AG04450 (cell line): ENCODE measurements around the gene MRPL22. TPM values are rescaled to one million over a fixed set of nuclear protein-coding genes. Genes with fewer than 3 reads are reported as not detected.
"Not testable (repeated sequence)": the region's sequence is repeated elsewhere in the genome, so short reads cannot be mapped to it uniquely, and the experiment has no call there.

Experiments
- CTCF ChIA-PET: fragments of 300-600, 350-600 bp; formaldehyde crosslinking; extraction: SDS; loops from one replicate; lab custom pipeline; 2022; ENCODE audit warnings: antibody characterized with exemption, inconsistent platforms; lab: Charles Lee
- POLR2A ChIA-PET: fragments of 350-600 bp; formaldehyde crosslinking; extraction: SDS; loops from one replicate; lab custom pipeline; 2021; ENCODE audit warnings: antibody characterized with exemption, inconsistent platforms; lab: Yijun Ruan, JAX
- DNase-seq: peaks from one replicate; pipeline ENCODE4 v3.0.0-alpha.2; 2011; ENCODE audit warnings: low read depth, low spot score
- H3K27ac ChIP-seq: one replicate; pipeline ENCODE4 v1.5.1; 2012; ENCODE audit warnings: low read depth, low read length, control low read depth
- H3K27me3 ChIP-seq: one replicate; pipeline ENCODE4 v1.6.0; 2012; ENCODE audit warnings: low read length; ENCODE audit not compliant: control insufficient read depth, insufficient read depth
- H3K4me3 ChIP-seq: 2 replicates; pipeline ENCODE4 v1.5.1; 2011; ENCODE audit warnings: mild to moderate bottlenecking, low read depth, low read length, control low read depth
- H3K9me3 ChIP-seq: 2 replicates; pipeline ENCODE4 v1.5.1; 2012; ENCODE audit warnings: low read length; ENCODE audit not compliant: control insufficient read depth, insufficient read depth
- polyA plus RNA-seq: library from polyadenylated mRNA; depleted of rRNA; stranded (reverse); fragments of >200 nt; gene quantifications from 2 replicates; pipeline ENCODE4 v1.2.3, GENCODE V29; 2011
- TF ChIP-seq, protein P1 (sequence below): IDR thresholded peaks from 2 replicates; pipeline ENCODE4 v1.5.1; 2011; ENCODE audit warnings: low read depth, low read length, control low read depth, inconsistent platforms

Gene MRPL22
- polyA plus RNA-seq, 1 experiment: 47.3 TPM

DNA sequence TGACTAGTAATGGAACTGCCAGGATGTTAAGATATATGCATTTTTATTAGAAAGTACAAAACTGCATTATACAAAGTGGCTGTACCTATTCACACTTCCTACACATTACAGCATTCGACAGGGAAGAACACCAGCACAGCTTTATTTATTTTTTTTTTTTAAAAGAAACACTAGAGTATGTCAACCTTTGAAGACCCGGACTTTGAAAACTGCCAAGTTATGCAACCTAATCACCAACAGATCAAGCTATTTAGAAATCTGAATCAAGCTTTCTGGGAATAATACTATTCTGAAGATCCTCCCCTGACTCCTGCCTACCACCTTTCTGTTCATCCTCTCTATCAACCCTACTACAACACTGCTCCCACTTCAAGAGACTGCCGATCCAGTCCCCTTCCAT lies 7.3 kb upstream of the MRPL22 start:
- Histone ChIP-seq H3K27me3 (no peaks in the 10 kb centered on the region), H3K9me3 (no peaks in the 10 kb centered on the region; the same call in 1 of the 2 replicates), H3K27ac (no peak overlapping the region), H3K4me3 (no peak overlapping the region)
- TF ChIP-seq, protein P1, sequence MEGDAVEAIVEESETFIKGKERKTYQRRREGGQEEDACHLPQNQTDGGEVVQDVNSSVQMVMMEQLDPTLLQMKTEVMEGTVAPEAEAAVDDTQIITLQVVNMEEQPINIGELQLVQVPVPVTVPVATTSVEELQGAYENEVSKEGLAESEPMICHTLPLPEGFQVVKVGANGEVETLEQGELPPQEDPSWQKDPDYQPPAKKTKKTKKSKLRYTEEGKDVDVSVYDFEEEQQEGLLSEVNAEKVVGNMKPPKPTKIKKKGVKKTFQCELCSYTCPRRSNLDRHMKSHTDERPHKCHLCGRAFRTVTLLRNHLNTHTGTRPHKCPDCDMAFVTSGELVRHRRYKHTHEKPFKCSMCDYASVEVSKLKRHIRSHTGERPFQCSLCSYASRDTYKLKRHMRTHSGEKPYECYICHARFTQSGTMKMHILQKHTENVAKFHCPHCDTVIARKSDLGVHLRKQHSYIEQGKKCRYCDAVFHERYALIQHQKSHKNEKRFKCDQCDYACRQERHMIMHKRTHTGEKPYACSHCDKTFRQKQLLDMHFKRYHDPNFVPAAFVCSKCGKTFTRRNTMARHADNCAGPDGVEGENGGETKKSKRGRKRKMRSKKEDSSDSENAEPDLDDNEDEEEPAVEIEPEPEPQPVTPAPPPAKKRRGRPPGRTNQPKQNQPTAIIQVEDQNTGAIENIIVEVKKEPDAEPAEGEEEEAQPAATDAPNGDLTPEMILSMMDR: no peak
- DNase-seq: no peak
- CTCF ChIA-PET: no interaction called here
- POLR2A ChIA-PET: no interaction called here

DNA sequence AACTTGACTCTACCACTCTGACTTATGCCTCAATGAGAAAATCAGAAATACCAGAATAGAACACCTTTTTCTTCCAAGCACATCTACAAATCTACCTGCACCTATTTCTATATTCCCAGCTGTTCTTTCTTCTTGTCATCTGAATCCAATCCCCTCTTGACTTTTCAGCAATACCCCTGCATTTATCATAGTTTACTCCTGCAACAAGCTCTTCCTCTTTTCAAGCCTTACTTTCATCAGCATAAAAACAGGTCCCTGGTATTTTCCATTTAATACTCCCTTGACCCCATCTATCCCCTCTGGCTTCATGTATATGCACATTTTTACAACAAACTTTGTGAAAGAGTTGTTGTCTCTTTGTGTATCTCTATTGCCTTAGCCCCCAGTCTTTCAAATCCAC lies 6.0 kb upstream of the MRPL22 start:
- Histone ChIP-seq H3K27ac (no peak overlapping the region), H3K9me3 (no peaks in the 10 kb centered on the region; the same call in 1 of the 2 replicates), H3K27me3 (no peaks in the 10 kb centered on the region), H3K4me3 (no peak overlapping the region)
- no peak for DNase-seq
- POLR2A ChIA-PET: no interaction called here
- CTCF ChIA-PET: no interaction called here
- TF ChIP-seq, protein P1: no peak

DNA sequence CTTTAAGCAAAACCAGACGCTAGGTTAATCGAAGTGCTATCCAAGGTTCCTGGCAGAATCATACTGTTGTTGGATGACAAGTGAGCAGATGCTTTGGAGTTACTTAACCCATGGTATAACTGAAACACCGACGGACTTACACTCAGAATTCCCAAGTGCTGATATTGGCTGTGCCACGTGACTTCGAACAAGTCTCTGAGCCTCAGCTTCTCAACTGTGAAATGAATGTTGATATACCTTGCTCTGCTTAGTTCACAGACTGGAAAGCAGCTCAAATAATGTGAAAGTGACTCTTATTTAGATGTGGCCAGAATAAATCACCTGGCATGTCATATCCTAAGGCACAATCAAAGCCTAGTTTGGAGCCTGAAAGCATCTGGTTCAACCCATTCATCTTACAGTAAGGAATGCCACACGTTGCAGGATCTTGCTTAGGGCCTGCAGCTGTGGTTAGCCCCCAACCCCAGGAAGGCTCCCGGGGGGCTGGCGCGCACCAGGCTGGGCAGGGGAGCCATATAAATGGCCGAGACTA lies 3.6 kb upstream of the MRPL22 start:
- POLR2A ChIA-PET: interaction anchor here (0.9 to 1.4 kb wide), 3 partner anchors 77 to 80 kb away, joined by 3 to 6 read pairs (median 3); partner anchors contain the start of gene CNOT8
- TF ChIP-seq, protein P1: no peak
- CTCF ChIA-PET: interaction anchor here (1.2 to 2.3 kb wide), 2 partner anchors 9 to 21 kb away, joined by 4 to 13 read pairs; no protein-coding TSS in a partner anchor
- Histone ChIP-seq H3K4me3 (peak overlapping the region; percentile 95), H3K27me3 (no peaks in the 10 kb centered on the region), H3K27ac (no peak overlapping the region), H3K9me3 (no peaks in the 10 kb centered on the region; the same call in 1 of the 2 replicates)
- no peak for DNase-seq

DNA sequence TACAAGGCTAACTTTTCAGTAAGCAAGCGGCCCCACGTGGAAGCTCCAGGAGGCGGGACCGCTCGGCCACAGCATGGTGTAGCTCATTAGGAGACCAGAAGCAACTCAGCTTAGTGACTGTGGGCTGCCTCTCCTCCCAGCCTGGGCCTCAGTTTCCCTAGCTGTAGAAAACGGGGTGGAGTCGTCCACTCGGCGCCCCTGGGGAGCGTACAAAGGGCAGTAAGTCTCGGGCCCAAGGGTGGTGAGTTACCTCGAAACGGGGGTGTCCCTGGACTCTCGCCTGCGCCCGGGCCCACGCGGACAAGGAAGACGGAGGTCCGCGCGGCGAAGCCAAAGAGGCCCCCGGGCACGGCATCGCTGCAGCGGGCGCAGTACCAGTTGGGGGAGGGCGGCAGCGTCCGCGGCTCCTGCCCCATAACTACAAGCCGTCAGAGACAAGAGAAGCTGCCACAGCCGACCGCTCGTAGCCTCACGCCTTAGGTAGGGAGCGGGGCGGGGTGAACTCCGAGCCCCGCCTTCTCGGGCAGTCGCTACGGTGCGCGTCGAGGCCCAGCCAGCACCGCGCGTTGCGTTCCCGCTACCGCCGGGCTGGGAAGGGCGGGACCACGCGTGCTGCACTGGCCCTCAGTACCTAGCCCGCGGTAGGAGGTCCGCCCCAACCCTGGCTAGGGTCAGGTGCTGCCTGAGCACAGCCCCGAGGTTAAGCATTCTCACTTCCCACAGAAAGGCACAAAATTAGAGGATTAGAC lies 3.0 kb upstream of the MRPL22 start, which contains the start of gene GEMIN5:
TSS of gene GEMIN5 (minus strand) at position 494 of the 749 bp plus-strand sequence. CDS start at position 416, 78 bp downstream.
- Histone ChIP-seq H3K4me3 (peak within 1 kb of the TSS; percentile 95), H3K9me3 (no peaks in the 10 kb centered on the region; the same call in 1 of the 2 replicates), H3K27ac (no peak within 1 kb of the TSS), H3K27me3 (no peaks in the 10 kb centered on the region)
- CTCF ChIA-PET: interaction anchor here (1.2 to 2.3 kb wide), 2 partner anchors 8 to 21 kb away, joined by 4 to 13 read pairs; no protein-coding TSS in a partner anchor
- POLR2A ChIA-PET: interaction anchor here (0.7 to 1.4 kb wide), 4 partner anchors 14 to 81 kb away, joined by 3 to 6 read pairs (median 4); partner anchors contain the start of gene CNOT8
- peak; percentile 61 for DNase-seq
- TF ChIP-seq, protein P1: no peak

DNA sequence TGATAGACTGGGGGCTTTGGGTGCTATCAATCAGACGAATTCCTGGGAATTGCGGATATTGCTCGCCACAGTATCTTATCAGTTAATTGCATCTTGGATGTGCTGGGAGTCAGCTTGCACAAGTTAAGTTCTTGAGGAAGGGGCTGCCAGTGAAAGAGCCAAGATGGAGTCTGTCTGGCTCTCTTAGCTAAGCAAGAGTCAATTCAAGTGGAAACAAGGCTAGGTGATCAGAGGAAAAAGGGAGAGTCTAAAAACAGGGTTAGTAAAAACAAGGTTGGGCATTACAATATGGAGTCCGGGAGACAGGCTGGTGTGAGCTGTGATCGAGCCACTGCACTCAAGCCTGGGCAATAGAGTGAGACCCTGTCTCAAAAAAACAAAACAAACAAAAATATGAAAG lies 1.5 kb upstream of the MRPL22 start:
- POLR2A ChIA-PET, H3K9me3 ChIP-seq, DNase-seq, CTCF ChIA-PET, H3K4me3 ChIP-seq, H3K27me3 ChIP-seq, H3K27ac ChIP-seq: not testable (repeated sequence)
